ENCODE data around the gene SPRY4. TPM values are rescaled to one million over a fixed set of nuclear protein-coding genes. Genes with fewer than 3 reads are reported as not detected.

SPRY4 gene
- total RNA-seq, 2 donors from 2014 or later = 0.71 to 1.1 TPM

DNA sequence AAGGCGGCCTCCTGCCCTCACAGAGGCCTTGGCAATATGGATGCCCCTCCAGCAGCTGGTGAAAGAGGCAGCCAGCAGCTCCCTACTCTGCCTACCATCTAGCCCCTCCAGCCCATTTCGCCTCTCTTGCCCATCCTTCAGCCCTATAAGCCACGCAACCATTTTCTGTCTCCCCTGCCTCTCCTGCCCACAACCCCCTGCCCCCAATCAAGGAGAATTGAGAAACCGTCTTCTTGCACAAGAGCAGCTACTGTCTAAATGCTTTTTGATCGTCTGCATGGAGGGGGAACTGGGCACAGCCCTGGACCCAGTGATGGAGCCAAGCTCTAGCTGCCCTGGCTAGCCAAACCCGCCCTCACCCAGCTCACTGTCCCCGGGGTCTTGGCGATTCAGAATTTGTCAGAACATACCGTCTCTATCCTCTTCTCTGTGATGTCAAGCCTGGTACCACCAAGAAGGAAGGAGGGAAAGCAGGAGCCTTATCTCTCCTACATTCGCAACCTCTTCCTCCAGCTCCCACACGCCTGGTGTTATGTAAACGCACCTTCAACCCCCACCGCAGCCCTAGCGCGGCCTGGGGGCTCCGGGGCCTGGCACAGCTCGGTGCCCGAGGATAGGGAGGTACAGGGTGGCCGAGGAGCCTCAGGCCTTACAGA, 1.2 kb downstream of the SPRY4 start:
- H3K36me3 Mint-ChIP-seq (ENCODE audit: low read depth) = no peaks in the 10 kb centered on the region
- peak overlapping the region; percentile 86 for H3K4me3 Mint-ChIP-seq
- H3K4me1 Mint-ChIP-seq = peaks cover 7% of the 10 kb centered on the region
- H3K27ac Mint-ChIP-seq = no peak overlapping the region
- H3K9me3 Mint-ChIP-seq = no peaks in the 10 kb centered on the region
- no peak for ATAC-seq (replicated peaks)
- peaks cover 38% of the 10 kb centered on the region for H3K27me3 Mint-ChIP-seq

GRCh38 chr5:142322747-142323479, 1.9 kb downstream of the SPRY4 start:
- peaks cover 38% of the 10 kb centered on the region for H3K27me3 Mint-ChIP-seq
- H3K4me3 Mint-ChIP-seq = peak overlapping the region; percentile 86
- no peak overlapping the region for H3K27ac Mint-ChIP-seq

GRCh38 chr5:142322403-142322746, 2.4 kb downstream of the SPRY4 start:
- Mint-ChIP-seq H3K36me3 (ENCODE audit: low read depth) (no peaks in the 10 kb centered on the region), H3K27me3 (peaks cover 36% of the 10 kb centered on the region), H3K9me3 (no peaks in the 10 kb centered on the region), H3K27ac (no peak overlapping the region), H3K4me1 (peaks cover 7% of the 10 kb centered on the region), H3K4me3 (no peak overlapping the region)
- no peak for ATAC-seq (replicated peaks)

More at GRCh38 chr5:142322747-142323479, 1.9 kb downstream of the SPRY4 start:
- ATAC-seq (replicated peaks) = no peak
- Mint-ChIP-seq H3K36me3 (ENCODE audit: low read depth) (no peaks in the 10 kb centered on the region), H3K9me3 (no peaks in the 10 kb centered on the region), H3K4me1 (peaks cover 7% of the 10 kb centered on the region)

GRCh38 chr5:142320851-142321560, 3.8 kb downstream of the SPRY4 start:
- peaks cover 7% of the 10 kb centered on the region for H3K4me1 Mint-ChIP-seq
- no peak for ATAC-seq (replicated peaks)
- no peaks in the 10 kb centered on the region for H3K36me3 Mint-ChIP-seq (ENCODE audit: low read depth)
- H3K4me3 Mint-ChIP-seq = no peak overlapping the region
- H3K27ac Mint-ChIP-seq = no peak overlapping the region
- H3K27me3 Mint-ChIP-seq = peaks cover 31% of the 10 kb centered on the region
- no peaks in the 10 kb centered on the region for H3K9me3 Mint-ChIP-seq

DNA sequence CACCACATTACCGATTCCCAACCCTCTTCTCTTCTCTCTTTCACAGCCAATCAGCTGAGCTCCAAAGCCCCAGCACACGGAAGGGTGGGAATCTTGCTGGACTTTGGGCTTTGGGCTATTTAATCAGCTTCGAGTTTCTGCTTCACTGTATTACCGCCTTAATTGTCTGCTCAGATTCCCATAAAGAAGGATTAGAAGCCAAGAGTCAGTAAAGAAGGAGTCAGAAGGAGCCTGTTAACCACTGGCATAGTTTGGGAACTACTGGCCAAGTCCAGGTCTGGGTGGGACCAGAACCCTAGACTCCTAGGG, 4.4 kb downstream of the SPRY4 start:
- Mint-ChIP-seq H3K27me3 (peaks cover 31% of the 10 kb centered on the region), H3K36me3 (ENCODE audit: low read depth) (no peaks in the 10 kb centered on the region), H3K4me1 (peaks cover 9% of the 10 kb centered on the region), H3K27ac (no peak overlapping the region), H3K4me3 (no peak overlapping the region), H3K9me3 (no peaks in the 10 kb centered on the region)
- no peak for ATAC-seq (replicated peaks)

- Mint-ChIP-seq H3K9me3 (no peaks in the 10 kb centered on the region), H3K27ac (no peak overlapping the region), H3K4me1 (peaks cover 10% of the 10 kb centered on the region), H3K27me3 (peaks cover 31% of the 10 kb centered on the region), H3K4me3 (no peak overlapping the region), H3K36me3 (ENCODE audit: low read depth) (no peaks in the 10 kb centered on the region)
- ATAC-seq (replicated peaks) = no peak
Measured at GRCh38 chr5:142319560-142320429, 5.0 kb downstream of the SPRY4 start.

- Mint-ChIP-seq H3K9me3 (no peaks in the 10 kb centered on the region), H3K27ac (no peak overlapping the region), H3K4me1 (peaks cover 10% of the 10 kb centered on the region), H3K4me3 (no peak overlapping the region), H3K36me3 (ENCODE audit: low read depth) (no peaks in the 10 kb centered on the region), H3K27me3 (peaks cover 31% of the 10 kb centered on the region)
- ATAC-seq (replicated peaks) = no peak
Measured at GRCh38 chr5:142319105-142319504, 5.7 kb downstream of the SPRY4 start.

DNA sequence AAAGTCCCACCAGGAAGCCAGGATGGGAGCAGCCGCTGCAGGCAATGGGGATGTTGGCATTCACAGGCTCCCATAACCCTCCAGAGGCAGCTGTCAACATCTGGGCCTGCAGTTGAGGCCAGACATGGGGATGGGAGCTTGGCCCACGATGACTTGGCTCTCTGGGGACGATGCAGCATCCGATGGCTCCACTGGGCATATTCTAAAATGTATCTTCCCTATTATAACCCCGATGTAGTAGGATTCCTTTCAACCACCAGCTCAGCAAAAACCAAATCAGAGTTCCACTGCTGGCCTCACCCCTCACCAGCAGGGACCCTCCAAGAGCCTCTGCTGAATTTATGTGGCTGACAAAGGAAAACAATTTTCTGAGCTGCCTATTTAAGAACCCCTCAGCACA, 7.1 kb downstream of the SPRY4 start:
- no peaks in the 10 kb centered on the region for H3K9me3 Mint-ChIP-seq
- no peaks in the 10 kb centered on the region for H3K36me3 Mint-ChIP-seq (ENCODE audit: low read depth)
- no peak for ATAC-seq (replicated peaks)
- peaks cover 3% of the 10 kb centered on the region for H3K4me1 Mint-ChIP-seq
- no peak overlapping the region for H3K27ac Mint-ChIP-seq
- peaks cover 24% of the 10 kb centered on the region for H3K27me3 Mint-ChIP-seq
- no peak overlapping the region for H3K4me3 Mint-ChIP-seq

GRCh38 chr5:142317173-142317572, 7.6 kb downstream of the SPRY4 start:
- H3K9me3 Mint-ChIP-seq = no peaks in the 10 kb centered on the region
- H3K4me3 Mint-ChIP-seq = no peak overlapping the region
- no peaks in the 10 kb centered on the region for H3K36me3 Mint-ChIP-seq (ENCODE audit: low read depth)
- ATAC-seq (replicated peaks) = no peak
- H3K27me3 Mint-ChIP-seq = peaks cover 20% of the 10 kb centered on the region
- H3K4me1 Mint-ChIP-seq = peaks cover 3% of the 10 kb centered on the region
- no peak overlapping the region for H3K27ac Mint-ChIP-seq

DNA sequence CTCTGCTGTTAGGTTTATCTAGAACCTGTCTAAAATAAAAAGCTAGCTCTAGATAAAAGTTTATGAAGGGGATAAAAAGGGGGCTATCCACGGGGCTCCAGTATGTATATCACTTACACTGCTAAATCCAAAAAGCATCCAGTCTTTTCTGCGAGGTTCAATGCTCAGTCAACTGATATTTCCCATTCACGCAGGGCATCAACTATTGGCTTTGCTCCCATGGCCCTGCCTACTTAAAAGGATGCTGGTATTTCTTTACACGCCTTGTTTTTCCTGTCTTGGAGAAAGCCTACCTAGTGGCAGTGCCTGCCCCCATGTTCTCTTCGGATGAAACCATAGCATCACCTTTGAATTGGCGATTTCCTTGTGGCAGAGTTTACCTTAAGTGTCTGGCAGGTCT, 8.1 kb downstream of the SPRY4 start:
- ATAC-seq (replicated peaks) = no peak
- no peak overlapping the region for H3K27ac Mint-ChIP-seq
- H3K36me3 Mint-ChIP-seq (ENCODE audit: low read depth) = no peaks in the 10 kb centered on the region
- no peak overlapping the region for H3K4me3 Mint-ChIP-seq
- H3K4me1 Mint-ChIP-seq = peaks cover 3% of the 10 kb centered on the region
- no peaks in the 10 kb centered on the region for H3K9me3 Mint-ChIP-seq
- H3K27me3 Mint-ChIP-seq = peaks cover 16% of the 10 kb centered on the region

- no peak for ATAC-seq (replicated peaks)
- Mint-ChIP-seq H3K36me3 (ENCODE audit: low read depth) (no peaks in the 10 kb centered on the region), H3K27ac (no peak overlapping the region), H3K4me3 (no peak overlapping the region), H3K27me3 (peaks cover 11% of the 10 kb centered on the region), H3K4me1 (peaks cover 3% of the 10 kb centered on the region), H3K9me3 (no peaks in the 10 kb centered on the region)
Measured at GRCh38 chr5:142316051-142316450, 8.8 kb downstream of the SPRY4 start.

DNA sequence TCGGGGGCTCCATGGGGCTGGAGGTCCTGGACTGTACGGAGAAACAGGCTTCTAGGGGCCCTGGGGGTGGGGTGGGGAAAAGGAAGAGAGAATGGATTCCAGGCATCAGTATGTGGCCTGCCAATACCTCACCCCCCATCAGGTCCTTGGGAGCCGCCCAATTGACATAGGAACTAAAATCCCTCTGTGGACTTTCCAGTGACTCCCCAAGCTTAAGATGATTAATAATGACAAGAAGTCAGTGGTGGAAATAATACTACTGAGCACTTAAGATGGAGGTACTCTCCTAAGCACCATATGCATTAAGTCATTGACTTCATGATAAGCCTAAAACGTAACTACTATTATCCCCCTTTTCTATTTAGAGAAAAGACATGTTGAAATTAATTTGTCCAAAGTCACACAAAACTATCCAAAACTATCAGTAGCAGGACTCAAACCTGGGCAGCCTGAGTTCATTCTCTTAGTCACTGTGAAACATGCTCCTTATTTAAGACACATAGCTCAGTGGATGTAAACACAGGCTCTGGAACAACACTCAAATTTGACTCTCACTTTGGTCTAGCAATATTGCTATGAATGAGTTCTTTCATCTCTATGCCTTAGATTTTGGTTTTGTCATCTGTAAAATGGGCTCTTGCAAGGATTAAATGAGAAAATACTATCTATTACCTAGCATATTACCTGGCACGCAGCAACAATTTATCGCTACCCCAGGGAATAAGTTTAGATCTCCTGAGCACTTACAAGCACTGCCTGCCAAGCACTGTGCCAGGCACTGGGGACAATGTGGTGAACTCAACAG, 9.5 kb downstream of the SPRY4 start:
- ATAC-seq (replicated peaks) = no peak
- H3K4me1 Mint-ChIP-seq = peaks cover 3% of the 10 kb centered on the region

DNA sequence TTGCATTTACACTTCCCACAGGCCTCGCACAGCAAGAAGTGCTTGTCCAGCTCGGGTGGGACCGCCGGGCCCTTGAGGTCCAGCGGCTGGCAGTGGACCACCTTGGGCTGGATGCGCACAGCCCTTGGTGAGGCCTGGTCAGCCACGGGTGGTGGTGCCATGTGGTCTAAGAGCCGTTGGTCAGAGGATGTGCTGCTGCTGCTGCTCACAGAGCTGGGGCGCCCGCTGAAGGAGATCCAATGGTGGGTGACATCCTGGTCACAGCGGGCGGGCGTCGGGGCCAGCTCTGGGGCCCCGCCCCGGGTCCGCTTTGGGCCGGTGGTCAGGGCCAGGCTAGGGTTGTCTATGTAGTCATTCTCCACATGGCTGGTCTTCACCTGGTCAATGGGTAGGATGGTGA, 10.2 kb downstream of the SPRY4 start:
- Mint-ChIP-seq H3K9me3 (no peaks in the 10 kb centered on the region), H3K27ac (no peak overlapping the region), H3K27me3 (no peaks in the 10 kb centered on the region), H3K4me3 (no peak overlapping the region), H3K4me1 (peaks cover 3% of the 10 kb centered on the region), H3K36me3 (ENCODE audit: low read depth) (no peaks in the 10 kb centered on the region)
- no peak for ATAC-seq (replicated peaks)

More for the DNA sequence above, 9.5 kb downstream of the SPRY4 start:
- Mint-ChIP-seq H3K36me3 (ENCODE audit: low read depth) (no peaks in the 10 kb centered on the region), H3K27me3 (peaks cover 3% of the 10 kb centered on the region), H3K9me3 (no peaks in the 10 kb centered on the region), H3K4me3 (no peak overlapping the region), H3K27ac (no peak overlapping the region)

DNA sequence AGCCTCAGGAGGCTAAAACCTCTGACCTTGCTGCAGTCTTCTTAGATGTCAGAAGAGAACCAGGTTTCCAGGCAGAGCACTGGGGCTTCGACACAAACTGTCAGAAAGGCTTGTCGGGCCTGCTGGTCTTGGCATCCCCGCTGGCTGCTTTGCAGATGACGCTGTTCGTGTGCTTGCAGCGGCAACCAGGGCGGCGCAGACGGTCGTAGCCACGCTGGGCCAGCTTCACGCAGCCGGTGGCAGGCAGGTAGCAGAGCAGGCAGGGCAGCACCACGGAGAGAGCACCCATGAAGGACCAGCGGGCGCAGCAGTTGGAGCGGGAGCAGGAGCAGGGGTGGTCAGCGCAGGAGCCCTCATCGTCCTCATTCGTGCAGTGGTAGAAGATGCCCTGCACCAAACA, 10.7 kb downstream of the SPRY4 start:
- no peak for ATAC-seq (replicated peaks)
- Mint-ChIP-seq H3K36me3 (ENCODE audit: low read depth) (no peaks in the 10 kb centered on the region), H3K9me3 (no peaks in the 10 kb centered on the region), H3K4me1 (peaks cover 3% of the 10 kb centered on the region), H3K4me3 (no peak overlapping the region), H3K27ac (no peak overlapping the region), H3K27me3 (no peaks in the 10 kb centered on the region)
